Breast epithelium (tissue), 3 donors: ENCODE data around the gene SDHD.

Source experiments
- CTCF ChIP-seq, 3 donors: fragments of 450-650 bp; IDR thresholded peaks; one replicate each; pipeline ENCODE4 v1.5.1; 2016 to 2017; ENCODE audit warnings: antibody characterized with exemption in 3 of 3, mild to moderate bottlenecking in 3 of 3, moderate library complexity in 3 of 3
- POLR2A ChIP-seq: fragments of 450-650 bp; IDR thresholded peaks from one replicate; pipeline ENCODE4 v1.6.1; 2016; ENCODE audit warnings: antibody characterized with exemption, mild to moderate bottlenecking, moderate library complexity
- POLR2AphosphoS5 ChIP-seq, 3 donors: sonication (generic); formaldehyde crosslinking; IDR thresholded peaks; one replicate each; pipeline ENCODE4 v1.6.1; 2017; ENCODE audit warnings: antibody characterized with exemption in 3 of 3

- TF ChIP-seq CTCF (IDR thresholded peaks at IDR 0.05) (no peak), POLR2A (no peak), POLR2AphosphoS5 (IDR thresholded peaks at IDR 0.05) (no peak)
Measured at GRCh38 chr11:112050721-112051120, 36.0 kb upstream of the SDHD start.
